HepG2 (cell line): ENCODE results near the gene CCDC88C. TPM values are rescaled to one million over a fixed set of nuclear protein-coding genes. Genes with fewer than 3 reads are reported as not detected.

Experiments
- ATAC-seq: fragments of 200-7000 bp; cut with Tn5 transposase; 3 replicates; pipeline ENCODE4 v1.9.1; 2020; ENCODE audit warnings: mild to moderate bottlenecking, moderate library complexity
- BruUV-seq: library from RNA; stranded (reverse); fragments of 400-500 nt; replicated peaks from 2 replicates; lab custom pipeline; 2021; lab: Mats Ljungman, UMichigan
- CTCF ChIA-PET: fragments of 300-600 bp; formaldehyde crosslinking; extraction: SDS; loops from one replicate; lab custom pipeline; 2021; ENCODE audit warnings: low total read pairs, inconsistent platforms, low intra/inter-chr PET ratio; lab: Yijun Ruan, JAX
- POLR2A ChIA-PET: fragments of 350-600 bp; sonication (Branson Sonifier 250); formaldehyde crosslinking; loops from one replicate; lab custom pipeline; 2020; ENCODE audit warnings: antibody characterized with exemption, inconsistent platforms; lab: Yijun Ruan, JAX
- DNase-seq: peaks from one replicate; pipeline ENCODE4 v3.0.0-alpha.2; 2015; ENCODE audit warnings: low spot score
- FAIRE-seq: peaks from 3 replicates; lab custom pipeline; 2011; peaks lifted over from hg19 to GRCh38; lab: Jason Lieb, UNC
- H2AFZ ChIP-seq: one replicate; pipeline ENCODE4 v1.6.1; 2011; ENCODE audit warnings: low read length, inconsistent platforms
- H3K27ac ChIP-seq: fragments of 300-600 bp; 3 replicates; pipeline ENCODE4 v1.8.0; 2011; ENCODE audit warnings: mixed run types, mild to moderate bottlenecking, mixed read lengths, low read length, inconsistent platforms; ENCODE audit not compliant: insufficient read depth; ENCODE audit errors: extremely low read length
- H3K27me3 ChIP-seq, 2 experiments: fragments of 200-600 bp in 1 of 2; 2 replicates in 1 of 2; 3 replicates in 1 of 2; pipeline versions ENCODE4 v1.6.0 to v1.8.0; 2011; ENCODE audit warnings: low read length in 2 of 2, mild to moderate bottlenecking in 2 of 2, moderate library complexity in 2 of 2, inconsistent platforms in 1 of 2; ENCODE audit not compliant: insufficient read depth in 2 of 2, control insufficient read depth in 1 of 2
- H3K36me3 ChIP-seq, 2 experiments: fragments of 200-600 bp in 1 of 2; replicated peaks in 1 of 2; 2 replicates in 1 of 2; 3 replicates in 1 of 2; pipeline versions ENCODE4 v1.5.1 to v1.8.0; 2011; ENCODE audit warnings: low read length in 2 of 2, inconsistent platforms in 1 of 2; ENCODE audit not compliant: insufficient read depth in 2 of 2, control insufficient read depth in 1 of 2
- H3K4me1 ChIP-seq: 2 replicates; pipeline ENCODE4 v1.5.1; 2012; ENCODE audit warnings: low read length, inconsistent platforms; ENCODE audit not compliant: insufficient read depth
- H3K4me2 ChIP-seq: 2 replicates; pipeline ENCODE4 v1.6.0; 2011; ENCODE audit warnings: low read depth, low read length, inconsistent platforms
- H3K4me3 ChIP-seq, 3 experiments: fragments of 200-600 bp in 1 of 3; sonication (generic), shearing (Covaris generic) in 1 of 3; replicated peaks in 1 of 3; 2 replicates each; pipeline ENCODE4 v1.5.1; 2011 to 2016; ENCODE audit warnings: low read length in 3 of 3, inconsistent platforms in 2 of 3, low read depth in 2 of 3, mild to moderate bottlenecking in 2 of 3, control low read depth in 1 of 3, mixed read lengths in 1 of 3; ENCODE audit not compliant: insufficient read depth in 1 of 3
- H3K79me2 ChIP-seq: one replicate; pipeline ENCODE4 v1.6.1; 2011; ENCODE audit warnings: low read length, inconsistent platforms; ENCODE audit not compliant: insufficient read depth
- H3K9ac ChIP-seq: 2 replicates; pipeline ENCODE4 v1.6.0; 2011; ENCODE audit warnings: mild to moderate bottlenecking, low read depth, low read length, inconsistent platforms; ENCODE audit not compliant: insufficient read depth
- H3K9me3 ChIP-seq: 2 replicates; pipeline ENCODE4 v1.5.1; 2012; ENCODE audit warnings: mild to moderate bottlenecking, low read length
- H4K20me1 ChIP-seq: 2 replicates; pipeline ENCODE4 v1.6.0; 2011; ENCODE audit warnings: inconsistent platforms, mild to moderate bottlenecking, low read length, moderate library complexity; ENCODE audit not compliant: insufficient read depth
- BCL6 ChIP-seq: IDR thresholded peaks from 2 replicates; pipeline ENCODE4 v1.6.1; 2016; ENCODE audit warnings: missing genetic modification reagents, missing compliant biosample characterization
- DMTF1 ChIP-seq: sonication (generic); formaldehyde crosslinking; IDR thresholded peaks from 2 replicates; pipeline ENCODE4 v1.4.0; 2020; ENCODE audit warnings: mild to moderate bottlenecking, missing genetic modification reagents
- HDAC1 ChIP-seq: sonication (generic); formaldehyde crosslinking; IDR thresholded peaks from 2 replicates; pipeline ENCODE4 v1.5.1; 2020; ENCODE audit warnings: mild to moderate bottlenecking, missing genetic modification reagents
- HIVEP1 ChIP-seq: sonication (generic); formaldehyde crosslinking; IDR thresholded peaks from 2 replicates; pipeline ENCODE4 v1.4.0; 2020; ENCODE audit warnings: mild to moderate bottlenecking, missing genetic modification reagents
- MAFF ChIP-seq: IDR thresholded peaks from 2 replicates; pipeline ENCODE4 v1.6.1; 2011; ENCODE audit warnings: low read depth, low read length, improper control_type of control experiment
- MAFK ChIP-seq, 2 experiments: IDR thresholded peaks in 1 of 2; conservative IDR thresholded peaks in 1 of 2; 2 replicates each; pipeline ENCODE4 v1.6.1; 2011; ENCODE audit warnings: improper control_type of control experiment in 2 of 2, low read length in 2 of 2
- ZBTB1 ChIP-seq: sonication (generic); formaldehyde crosslinking; IDR thresholded peaks from 2 replicates; pipeline ENCODE4 v1.4.0; 2020; ENCODE audit warnings: missing genetic modification reagents, borderline replicate concordance
- ZFY ChIP-seq: sonication (generic); formaldehyde crosslinking; IDR thresholded peaks from 2 replicates; pipeline ENCODE4 v1.4.0; 2020; ENCODE audit warnings: missing genetic modification reagents
- ZMYM4 ChIP-seq: sonication (generic); formaldehyde crosslinking; IDR thresholded peaks from 2 replicates; pipeline ENCODE4 v1.8.1; 2023; ENCODE audit warnings: mild to moderate bottlenecking, missing genetic modification reagents
- ZNF432 ChIP-seq: sonication (generic); formaldehyde crosslinking; IDR thresholded peaks from 2 replicates; pipeline ENCODE4 v1.5.0; 2020; ENCODE audit warnings: missing genetic modification reagents, mild to moderate bottlenecking, borderline replicate concordance
- ZNF720 ChIP-seq: sonication (generic); formaldehyde crosslinking; IDR thresholded peaks from 2 replicates; pipeline ENCODE4 v1.4.0; 2020; ENCODE audit warnings: missing genetic modification reagents
- ZNF782 ChIP-seq: sonication (generic); formaldehyde crosslinking; IDR thresholded peaks from 2 replicates; pipeline ENCODE4 v1.4.0; 2020; ENCODE audit warnings: missing genetic modification reagents, mild to moderate bottlenecking, borderline replicate concordance
- WGBS: methylation state at CpG from one replicate; pipeline ENCODE4 v1.1.6; 2017; ENCODE audit warnings: low lambda C conversion rate; 5-methylcytosine and 5-hydroxymethylcytosine counted together
- in situ Hi-C: cut with HindIII; loops from 2 replicates; pipeline ENCODE4 v1.10.0; 2017; ENCODE audit warnings: low pct_unique_long_range_greater_than_20kb; ENCODE audit not compliant: extremely low pct_ligation_motif_present
- intact Hi-C: fragments of 100-400 bp; cut with micrococcal nuclease; formaldehyde crosslinking; loops from one replicate; pipeline ENCODE4 v1.10.0; 2022; ENCODE audit not compliant: unreplicated experiment
- polyA plus RNA-seq, 8 experiments: library from polyadenylated mRNA; depleted of rRNA in 3 of 8; stranded (reverse) in 7 of 8; unstranded in 1 of 8; fragments of >200 nt; fragmentation: Illumina TruSeq in 4 of 8; extraction: Trizol in 4 of 8; gene quantifications; 2 replicates each; pipeline versions ENCODE4 v1.2.1 to v1.2.3, GENCODE V29; 2011 to 2016; ENCODE audit warnings: low read depth in 4 of 8, missing spikeins in 1 of 8, mixed read lengths in 1 of 8; ENCODE audit not compliant: insufficient read depth in 1 of 8
- total RNA-seq, 5 experiments: library from RNA; depleted of rRNA; stranded (reverse); fragments of >200 nt; fragmentation: Illumina TruSeq; extraction: Trizol; gene quantifications; 2 replicates each; pipeline ENCODE4 v1.2.3, GENCODE V29; 2016; ENCODE audit warnings: low read depth in 1 of 5
- TF ChIP-seq, protein P1 (sequence below): sonication (generic); formaldehyde crosslinking; IDR thresholded peaks from 2 replicates; pipeline ENCODE4 v1.4.0; 2020; ENCODE audit warnings: mild to moderate bottlenecking, missing genetic modification reagents

The CCDC88C gene
- total and polyA plus RNA-seq, 2 of the 13 experiments (the other 11 are each of a cell fraction or from before 2014, with no cell fraction given): 3.6 to 11.7 TPM

GRCh38 chr14:91371011-91371989, 46.3 kb downstream of the CCDC88C start:
- no peaks in the 10 kb centered on the region for H3K36me3 ChIP-seq
- H3K9ac ChIP-seq: no peak overlapping the region
- in situ Hi-C loops: no loop called here
- peak; percentile 44; the same call in 1 of the 2 replicates for TF ChIP-seq MAFF
- no peak for TF ChIP-seq BCL6 (CRISPR knock-in tag)
- no peak for TF ChIP-seq ZMYM4 (CRISPR knock-in tag)
- TF ChIP-seq ZNF720 (CRISPR knock-in tag): no peak
- no peak for TF ChIP-seq ZBTB1 (CRISPR knock-in tag)
- TF ChIP-seq HDAC1: no peak
- TF ChIP-seq, protein P1, sequence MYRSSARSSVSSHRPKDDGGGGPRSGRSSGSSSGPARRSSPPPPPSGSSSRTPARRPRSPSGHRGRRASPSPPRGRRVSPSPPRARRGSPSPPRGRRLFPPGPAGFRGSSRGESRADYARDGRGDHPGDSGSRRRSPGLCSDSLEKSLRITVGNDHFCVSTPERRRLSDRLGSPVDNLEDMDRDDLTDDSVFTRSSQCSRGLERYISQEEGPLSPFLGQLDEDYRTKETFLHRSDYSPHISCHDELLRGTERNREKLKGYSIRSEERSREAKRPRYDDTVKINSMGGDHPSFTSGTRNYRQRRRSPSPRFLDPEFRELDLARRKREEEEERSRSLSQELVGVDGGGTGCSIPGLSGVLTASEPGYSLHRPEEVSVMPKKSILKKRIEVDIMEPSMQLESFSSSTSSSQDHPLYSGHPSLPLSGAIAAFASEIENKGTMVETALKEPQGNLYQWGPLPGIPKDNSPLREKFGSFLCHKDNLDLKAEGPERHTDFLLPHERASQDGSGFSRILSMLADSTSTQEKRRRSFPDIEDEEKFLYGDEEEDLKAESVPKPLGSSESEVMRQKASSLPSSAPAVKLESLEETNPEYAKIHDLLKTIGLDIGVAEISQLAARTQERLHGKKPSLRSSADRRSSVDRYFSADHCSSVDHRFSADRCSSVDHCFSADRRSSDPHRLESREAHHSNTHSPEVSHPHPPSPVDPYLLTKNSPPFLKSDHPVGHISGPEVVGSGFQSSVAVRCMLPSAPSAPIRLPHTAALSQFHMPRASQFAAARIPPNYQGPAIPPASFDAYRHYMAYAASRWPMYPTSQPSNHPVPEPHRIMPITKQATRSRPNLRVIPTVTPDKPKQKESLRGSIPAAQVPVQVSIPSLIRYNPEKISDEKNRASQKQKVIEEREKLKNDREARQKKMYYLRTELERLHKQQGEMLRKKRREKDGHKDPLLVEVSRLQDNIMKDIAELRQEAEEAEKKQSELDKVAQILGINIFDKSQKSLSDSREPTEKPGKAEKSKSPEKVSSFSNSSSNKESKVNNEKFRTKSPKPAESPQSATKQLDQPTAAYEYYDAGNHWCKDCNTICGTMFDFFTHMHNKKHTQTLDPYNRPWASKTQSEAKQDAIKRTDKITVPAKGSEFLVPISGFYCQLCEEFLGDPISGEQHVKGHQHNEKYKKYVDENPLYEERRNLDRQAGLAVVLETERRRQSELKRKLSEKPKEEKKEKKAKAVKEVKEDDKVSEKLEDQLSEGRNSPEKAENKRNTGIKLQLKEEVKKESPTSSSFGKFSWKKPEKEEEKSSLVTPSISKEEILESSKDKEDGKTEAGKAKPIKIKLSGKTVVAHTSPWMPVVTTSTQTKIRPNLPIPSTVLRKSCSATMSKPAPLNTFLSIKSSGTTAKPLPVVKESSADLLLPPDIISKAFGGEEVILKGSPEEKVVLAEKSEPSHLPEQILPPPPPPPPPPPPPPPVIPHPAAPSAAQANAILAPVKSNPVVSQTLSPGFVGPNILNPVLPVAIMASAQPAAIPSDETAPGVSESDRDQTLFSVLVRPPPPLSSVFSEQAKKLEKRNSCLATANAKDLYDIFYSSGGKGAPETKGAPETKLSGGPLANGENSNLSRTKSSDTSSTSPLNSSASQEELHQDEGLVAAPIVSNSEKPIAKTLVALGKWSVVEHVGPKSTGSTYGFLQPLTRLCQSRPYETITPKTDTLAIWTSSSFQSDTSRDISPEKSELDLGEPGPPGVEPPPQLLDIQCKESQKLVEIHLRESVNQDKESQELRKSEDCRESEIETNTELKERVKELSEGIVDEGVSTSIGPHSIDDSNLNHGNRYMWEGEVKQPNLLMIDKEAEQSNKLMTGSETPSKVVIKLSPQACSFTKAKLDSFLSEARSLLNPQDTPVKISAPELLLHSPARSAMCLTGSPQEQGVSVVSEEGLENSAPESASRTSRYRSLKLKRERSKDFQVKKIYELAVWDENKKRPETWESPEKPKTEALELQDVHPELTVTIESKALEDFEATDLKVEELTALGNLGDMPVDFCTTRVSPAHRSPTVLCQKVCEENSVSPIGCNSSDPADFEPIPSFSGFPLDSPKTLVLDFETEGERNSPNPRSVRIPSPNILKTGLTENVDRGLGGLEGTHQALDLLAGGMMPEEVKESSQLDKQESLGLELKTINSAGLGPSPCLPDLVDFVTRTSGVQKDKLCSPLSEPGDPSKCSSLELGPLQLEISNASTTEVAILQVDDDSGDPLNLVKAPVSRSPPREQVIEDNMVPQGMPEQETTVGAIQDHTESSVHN (CRISPR knock-in tag): no peak
- peak; percentile 5 to 58; a peak in 2 of 4 replicates for TF ChIP-seq MAFK (conservative IDR thresholded peaks at IDR 0.05 in 1 of 2, IDR thresholded peaks at IDR 0.05 in 1 of 2; ENCODE audit: low read length in 2 of 2)
- no peak for TF ChIP-seq DMTF1
- no peak for TF ChIP-seq ZNF782 (CRISPR knock-in tag)
- no peak for TF ChIP-seq ZFY (CRISPR knock-in tag)
- TF ChIP-seq HIVEP1 (CRISPR knock-in tag): no peak
- no peak for TF ChIP-seq ZNF432 (CRISPR knock-in tag)
- 85% methylated on average over 12 of the region's 19 CpGs for WGBS
- no peaks in the 10 kb centered on the region for H3K79me2 ChIP-seq
- peaks cover 16% of the 10 kb centered on the region for H3K4me1 ChIP-seq
- ChIA-PET CTCF (no interaction called here), POLR2A (no interaction called here)
- no peak overlapping the region for H3K4me3 ChIP-seq
- ATAC-seq (no peak), FAIRE-seq (no peak), DNase-seq (no peak)
- H3K4me2 ChIP-seq: no peak overlapping the region
- H3K27ac ChIP-seq: no peak overlapping the region
- no peaks in the 10 kb centered on the region for H3K27me3 ChIP-seq
- no TSS peak for BruUV-seq
- intact Hi-C loops: no loop called here
- H2AFZ ChIP-seq: no peak overlapping the region
- H4K20me1 ChIP-seq: no peaks in the 10 kb centered on the region
- H3K9me3 ChIP-seq: no peaks in the 10 kb centered on the region
